Stimulated activated CD4-positive, alpha-beta T cell treated with anti-CD3 and anti-CD28 coated beads, Interleukin-4, amount 100 ng/mL, for 1 hour (primary cell): ENCODE results near the gene TNFRSF19.
A peak's percentile ranks its signal among the peaks of the same experiment; 100 is the strongest.
"Not testable (repeated sequence)": the region's sequence is repeated elsewhere in the genome, so short reads cannot be mapped to it uniquely, and the experiment has no call there.

ENCODE experiments used
- DNase-seq: peaks from one replicate; pipeline ENCODE4 v3.0.0-alpha.2; 2020

Gene TNFRSF19

GRCh38 chr13:23570921-23571315, 706 bp downstream of the TNFRSF19 start:
- no peak for DNase-seq

DNA sequence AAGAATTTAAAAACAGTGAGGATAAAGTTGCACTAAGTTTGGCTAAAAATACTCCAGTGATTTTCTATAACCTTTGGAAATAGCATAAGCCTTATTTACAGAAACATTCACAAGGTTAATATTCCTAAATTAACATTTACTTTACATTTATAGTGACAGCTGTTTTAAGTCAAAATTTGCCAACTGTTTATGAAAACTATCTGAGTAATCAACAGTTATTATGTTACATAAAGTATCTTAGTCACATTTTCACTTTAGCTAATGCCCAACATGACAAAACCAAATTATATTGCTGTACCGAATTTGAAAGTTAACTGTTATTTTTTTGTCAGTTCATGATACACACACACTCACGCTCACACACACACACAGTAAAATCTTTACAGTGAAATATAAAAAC, 1.2 kb downstream of the TNFRSF19 start:
- no peak for DNase-seq

DNA sequence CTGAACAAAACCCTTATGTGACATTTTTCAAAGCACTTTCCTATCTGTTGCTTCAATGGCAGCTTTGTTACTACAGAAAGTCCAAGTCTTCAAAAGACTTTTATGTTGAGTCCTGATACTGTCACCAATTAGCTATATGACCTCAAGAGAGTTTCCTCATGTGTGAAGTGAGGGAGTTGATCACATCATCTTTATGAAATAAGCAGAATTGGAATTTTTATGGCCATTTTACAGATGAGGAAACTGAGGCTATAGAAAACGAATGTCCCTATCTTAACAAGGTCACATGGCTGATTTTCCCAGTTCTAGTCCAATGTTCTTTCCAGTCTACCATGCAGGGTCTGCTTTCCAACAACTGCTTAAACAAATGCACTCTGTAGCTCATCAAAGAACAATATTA, 2.6 kb downstream of the TNFRSF19 start:
- no peak for DNase-seq

DNA sequence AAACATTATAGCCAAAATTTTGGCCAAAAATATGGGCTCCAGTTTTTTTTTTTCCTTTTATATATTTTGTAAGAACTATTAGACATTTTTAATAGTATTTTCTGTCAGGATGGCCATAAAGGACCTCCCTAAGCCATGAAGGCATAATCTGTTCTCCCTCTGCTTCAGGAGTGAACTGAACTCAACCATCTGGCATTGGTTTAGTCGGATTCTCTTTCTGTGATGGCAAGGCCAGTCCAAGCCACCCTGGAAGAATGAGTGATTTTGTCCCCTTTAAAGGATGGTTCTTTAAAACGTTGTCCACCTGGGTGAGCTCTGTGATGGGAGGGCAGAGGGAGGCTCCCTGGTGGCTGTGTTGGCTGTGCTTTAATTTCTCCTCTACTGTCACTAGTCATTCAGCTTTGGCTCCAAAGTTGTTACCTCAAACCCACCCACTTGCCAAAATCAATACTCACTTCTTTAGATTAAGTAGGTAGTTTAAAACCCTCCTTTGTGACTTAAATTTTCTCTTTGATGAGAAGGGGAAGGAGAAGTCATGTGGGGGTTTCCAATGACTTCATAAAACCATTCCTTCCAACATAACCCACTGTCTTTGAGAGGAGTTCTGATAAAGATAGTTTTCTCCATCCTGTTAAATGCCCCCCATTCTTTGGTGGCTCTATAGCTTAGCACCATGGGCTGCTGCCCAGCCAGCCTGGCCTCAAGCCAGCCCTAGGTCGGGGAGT, 4.4 kb downstream of the TNFRSF19 start:
- no peak for DNase-seq

DNA sequence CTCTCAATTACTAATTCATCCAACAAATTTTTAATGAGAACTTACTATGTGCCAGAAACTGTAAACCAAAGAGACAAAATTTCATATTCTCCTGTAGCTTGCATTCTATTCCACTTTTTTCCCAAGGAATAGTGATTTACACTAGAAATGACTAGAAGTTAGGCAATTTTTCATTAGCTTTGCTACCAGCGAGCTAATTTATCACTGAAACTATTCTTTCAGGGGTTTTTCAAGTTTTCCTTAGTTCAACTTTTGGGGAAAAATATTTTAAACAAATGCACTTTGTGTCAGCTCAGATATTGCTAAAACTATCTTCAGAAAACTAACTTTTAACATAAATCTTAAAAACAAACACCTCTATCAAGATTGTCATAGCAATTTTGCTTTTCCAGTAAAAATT, 5.4 kb downstream of the TNFRSF19 start:
- DNase-seq: no peak

DNA sequence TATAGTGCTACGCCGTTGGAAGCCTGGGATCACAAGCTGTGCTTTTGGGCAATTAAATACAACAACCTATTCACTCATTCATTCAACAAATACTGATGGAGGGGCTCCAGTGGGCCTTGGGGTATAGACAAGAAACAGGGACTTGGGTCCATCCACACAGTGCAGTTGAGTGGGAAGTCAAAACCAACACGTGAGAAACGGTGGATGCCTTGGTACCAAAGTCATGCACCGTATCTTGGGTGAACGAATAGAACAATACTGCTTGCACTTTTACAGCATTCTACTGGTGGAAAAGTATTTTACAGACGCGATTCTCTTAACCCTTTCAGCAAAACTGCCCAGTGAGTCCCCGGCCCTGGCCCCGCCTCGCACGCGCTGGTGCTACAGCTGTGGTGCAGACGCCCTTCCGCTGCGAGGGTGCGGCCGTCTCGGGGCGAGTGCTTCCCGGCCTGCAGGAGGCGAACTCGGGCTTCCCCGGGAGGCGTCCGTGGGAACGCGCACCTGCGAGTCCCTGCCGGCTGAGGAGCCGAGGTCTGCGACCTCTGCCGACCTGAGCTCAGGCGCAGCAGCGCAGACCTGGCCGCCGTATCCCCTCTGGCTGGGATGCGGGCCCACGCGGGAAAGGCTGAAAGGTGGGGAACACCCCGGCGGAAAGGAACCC, 8.3 kb downstream of the TNFRSF19 start:
- DNase-seq: peak; percentile 67

- peak; percentile 96 for DNase-seq
These were observed 9.1 kb downstream of the TNFRSF19 start for GRCh38 chr13:23579072-23579895.

GRCh38 chr13:23579896-23580683, 9.9 kb downstream of the TNFRSF19 start:
- DNase-seq: no peak

- no peak for DNase-seq
These were observed 10.5 kb downstream of the TNFRSF19 start for GRCh38 chr13:23580684-23581060.

DNA sequence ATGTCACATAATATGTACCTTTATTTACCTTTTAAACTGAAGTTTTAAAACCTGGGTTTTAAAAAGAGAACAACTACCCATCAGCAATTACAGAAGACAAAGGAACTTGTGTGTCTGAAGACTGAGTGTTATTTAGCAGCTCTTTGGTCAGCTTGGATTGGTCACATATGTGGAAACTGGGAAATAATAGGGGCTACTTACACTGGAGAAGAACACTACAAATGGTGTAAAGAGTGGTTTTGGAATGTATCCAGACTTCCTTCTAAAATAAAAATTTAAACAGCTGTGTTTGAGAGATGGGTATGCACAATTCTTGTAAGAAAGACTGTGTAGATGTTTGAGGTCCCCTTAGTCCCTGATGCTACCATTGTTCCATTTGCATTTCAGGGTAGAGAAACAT, 13.3 kb downstream of the TNFRSF19 start:
- no peak for DNase-seq

GRCh38 chr13:23584275-23584674, 14.1 kb downstream of the TNFRSF19 start:
- no peak for DNase-seq

DNA sequence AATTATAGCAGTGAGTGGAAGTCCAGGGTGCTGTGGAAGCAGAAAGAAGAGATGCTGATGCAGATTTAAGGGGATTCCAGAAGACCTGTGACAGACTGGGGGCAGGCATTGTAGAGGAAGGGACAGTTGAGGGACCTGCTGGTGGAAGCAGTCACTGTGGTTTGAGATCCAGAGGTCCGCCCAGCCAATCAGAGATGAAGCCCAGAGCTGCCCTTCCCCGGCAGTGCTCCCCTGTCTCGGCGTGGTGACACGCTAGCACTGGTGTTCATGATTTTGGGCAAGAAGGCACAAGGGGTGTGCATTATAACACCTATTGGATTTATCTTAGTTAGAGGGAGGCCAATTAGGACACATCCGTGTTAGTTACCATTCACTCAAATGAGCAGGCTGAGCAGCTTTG, 16.1 kb downstream of the TNFRSF19 start:
- DNase-seq: no peak

DNA sequence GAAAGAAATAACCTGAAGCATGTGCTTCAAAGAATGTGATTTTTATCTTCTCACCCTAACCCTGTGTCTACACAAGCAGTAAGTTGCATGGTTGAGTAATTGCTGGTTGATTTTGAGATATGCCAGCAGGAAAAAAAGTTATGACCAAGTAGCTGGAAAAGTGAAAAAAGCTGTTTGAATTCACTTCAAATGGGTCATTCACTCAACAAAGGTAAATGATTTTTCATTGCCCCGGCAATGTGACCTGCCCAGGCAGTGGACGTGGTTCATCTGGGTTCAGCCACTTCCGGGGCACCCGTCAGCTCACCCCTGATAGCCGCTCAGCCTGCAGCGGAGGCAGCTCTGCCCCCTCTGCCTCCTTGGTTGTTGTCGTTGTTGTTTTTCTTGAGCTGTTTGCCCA, 18.5 kb downstream of the TNFRSF19 start:
- DNase-seq: no peak

- no peak for DNase-seq
These were observed 22.4 kb downstream of the TNFRSF19 start for GRCh38 chr13:23592596-23592995.

- no peak for DNase-seq
These were observed 22.9 kb downstream of the TNFRSF19 start for GRCh38 chr13:23593148-23593547.

DNA sequence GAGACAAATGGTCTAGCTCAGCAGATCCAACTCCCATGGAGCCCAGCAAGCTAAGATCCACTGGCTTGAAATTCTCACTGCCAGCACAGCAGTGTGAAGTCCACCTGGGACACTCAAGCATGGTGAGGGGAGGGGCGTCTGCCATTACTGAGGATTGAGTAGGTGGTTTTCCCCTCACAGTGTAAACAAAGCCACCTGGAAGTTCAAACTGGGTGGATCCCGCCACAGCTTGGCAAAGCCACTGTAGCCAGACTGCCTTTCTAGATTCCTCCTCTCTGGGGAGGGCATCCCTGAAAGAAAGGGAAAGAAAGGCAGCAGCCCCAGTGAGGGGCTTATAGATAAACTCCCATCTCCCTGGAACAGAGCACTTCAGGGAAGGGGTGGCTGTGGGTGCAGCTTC, 24.1 kb downstream of the TNFRSF19 start:
- DNase-seq: not testable (repeated sequence)

GRCh38 chr13:23598369-23598768, 28.2 kb downstream of the TNFRSF19 start:
- no peak for DNase-seq

GRCh38 chr13:23599083-23599925, 29.1 kb downstream of the TNFRSF19 start:
- no peak for DNase-seq

GRCh38 chr13:23600100-23600499, 29.9 kb downstream of the TNFRSF19 start:
- DNase-seq: no peak

DNA sequence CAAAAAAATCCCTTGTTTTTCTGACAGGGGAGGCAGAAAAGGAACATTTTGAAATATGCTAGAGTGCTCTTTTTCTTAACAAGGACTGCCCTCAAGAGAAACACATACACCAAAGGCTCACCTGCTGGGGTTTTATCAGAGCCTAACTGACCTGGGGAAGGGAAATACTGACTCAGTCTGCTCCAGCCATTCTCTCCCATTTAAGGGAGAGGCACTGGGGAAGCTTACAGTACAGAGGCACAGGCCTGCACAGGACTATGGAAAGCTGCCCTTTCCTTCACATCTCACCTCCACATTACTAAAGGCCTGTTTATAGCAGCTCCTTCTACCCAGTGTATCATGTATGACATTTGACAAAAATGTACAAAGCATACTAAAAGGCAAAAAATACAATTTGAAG, 30.3 kb downstream of the TNFRSF19 start:
- DNase-seq: no peak

GRCh38 chr13:23605831-23606230, 35.6 kb downstream of the TNFRSF19 start:
- DNase-seq: no peak

GRCh38 chr13:23608138-23608537, 37.9 kb downstream of the TNFRSF19 start:
- no peak for DNase-seq
